IgD-negative memory B cell (primary cell): ENCODE measurements around the gene GPC6. TPM values are rescaled to one million over a fixed set of nuclear protein-coding genes. Genes with fewer than 3 reads are reported as not detected.

ENCODE experiments used
- H3K27ac Mint-ChIP-seq, 3 donors: one replicate each; pipeline ENCODE4 v1.8.0; 2020 to 2022; ENCODE audit warnings: mild to moderate bottlenecking in 3 of 3, mixed read lengths in 3 of 3, moderate library complexity in 1 of 3
- H3K27me3 Mint-ChIP-seq: one replicate; pipeline ENCODE4 v1.8.0; 2021; ENCODE audit warnings: mixed read lengths
- H3K36me3 Mint-ChIP-seq: one replicate; pipeline ENCODE4 v1.8.0; 2020; ENCODE audit warnings: mild to moderate bottlenecking, mixed read lengths
- H3K4me1 Mint-ChIP-seq, 3 donors: one replicate each; pipeline ENCODE4 v1.8.0; 2020 to 2022; ENCODE audit warnings: mixed read lengths in 3 of 3, mild to moderate bottlenecking in 1 of 3
- H3K4me3 Mint-ChIP-seq, 4 donors: one replicate each; pipeline ENCODE4 v1.8.0; 2020 to 2022; ENCODE audit warnings: mild to moderate bottlenecking in 4 of 4, mixed read lengths in 4 of 4, moderate library complexity in 3 of 4
- H3K9me3 Mint-ChIP-seq, 3 donors: one replicate each; pipeline ENCODE4 v1.8.0; 2020 to 2021; ENCODE audit warnings: mixed read lengths in 3 of 3, mild to moderate bottlenecking in 1 of 3
- polyA plus RNA-seq: library from polyadenylated mRNA; unstranded; fragments of 300-500 nt; fragmentation: Illumina TruSeq; gene quantifications from one replicate; pipeline ENCODE4 v1.2.3, GENCODE V29; 2021

The GPC6 gene
- polyA plus RNA-seq, 1 donor from 2014 or later = not detected

DNA sequence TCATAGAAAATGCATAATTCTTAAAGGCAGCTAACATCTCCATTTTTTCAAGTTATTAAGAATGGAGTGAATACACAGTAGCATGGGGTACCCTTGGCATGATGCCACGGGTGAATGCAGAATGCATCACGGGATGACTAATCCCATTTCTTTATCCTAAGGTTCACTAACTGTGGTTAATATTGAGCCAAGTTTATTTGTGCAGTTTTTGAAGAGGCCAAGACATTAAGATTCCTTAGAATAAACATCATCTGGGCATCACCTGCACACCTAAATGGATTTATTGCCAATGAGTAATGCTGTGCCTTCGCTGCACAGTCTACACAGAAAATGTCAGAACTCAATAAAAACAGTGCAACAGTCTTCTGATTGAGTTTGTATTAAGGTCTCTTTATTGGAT lies 333.1 kb downstream of the GPC6 start:
- no peaks in the 10 kb centered on the region for H3K4me1 Mint-ChIP-seq
- H3K27me3 Mint-ChIP-seq = no peaks in the 10 kb centered on the region
- peaks cover 2 to 8% (median 3%) of the 10 kb centered on the region in 3 donors for H3K9me3 Mint-ChIP-seq
- H3K36me3 Mint-ChIP-seq = no peaks in the 10 kb centered on the region
- H3K4me3 Mint-ChIP-seq = no peak overlapping the region
- no peak overlapping the region for H3K27ac Mint-ChIP-seq

- H3K36me3 Mint-ChIP-seq = no peaks in the 10 kb centered on the region
- H3K27ac Mint-ChIP-seq = no peak overlapping the region
- no peaks in the 10 kb centered on the region for H3K27me3 Mint-ChIP-seq
Measured at GRCh38 chr13:93561576-93562225, 335.1 kb downstream of the GPC6 start.

GRCh38 chr13:93562676-93563075 lies 336.1 kb downstream of the GPC6 start:
- no peak overlapping the region for H3K4me3 Mint-ChIP-seq
- no peaks in the 10 kb centered on the region for H3K27me3 Mint-ChIP-seq
- H3K4me1 Mint-ChIP-seq = no peaks in the 10 kb centered on the region
- H3K27ac Mint-ChIP-seq = no peak overlapping the region
- no peaks in the 10 kb centered on the region for H3K36me3 Mint-ChIP-seq
- peaks cover 2 to 6% (median 6%) of the 10 kb centered on the region in 3 donors for H3K9me3 Mint-ChIP-seq

More at GRCh38 chr13:93561576-93562225, 335.1 kb downstream of the GPC6 start:
- H3K4me3 Mint-ChIP-seq = no peak overlapping the region
- H3K4me1 Mint-ChIP-seq = no peaks in the 10 kb centered on the region
- H3K9me3 Mint-ChIP-seq = peaks cover 2 to 6% (median 6%) of the 10 kb centered on the region in 3 donors

- H3K9me3 Mint-ChIP-seq = peaks cover 3 to 5% (median 3%) of the 10 kb centered on the region in 3 donors
- H3K27ac Mint-ChIP-seq = no peak overlapping the region
- no peaks in the 10 kb centered on the region for H3K4me1 Mint-ChIP-seq
- no peaks in the 10 kb centered on the region for H3K36me3 Mint-ChIP-seq
- H3K27me3 Mint-ChIP-seq = no peaks in the 10 kb centered on the region
- H3K4me3 Mint-ChIP-seq = no peak overlapping the region
Measured at GRCh38 chr13:93577105-93577504, 350.5 kb downstream of the GPC6 start.

GRCh38 chr13:93589788-93590187 lies 363.2 kb downstream of the GPC6 start:
- Mint-ChIP-seq H3K27ac (no peak overlapping the region), H3K27me3 (no peaks in the 10 kb centered on the region), H3K9me3 (peaks cover 0 to 2% (median 0%) of the 10 kb centered on the region in 3 donors), H3K4me3 (no peak overlapping the region), H3K4me1 (no peaks in the 10 kb centered on the region), H3K36me3 (no peaks in the 10 kb centered on the region)

DNA sequence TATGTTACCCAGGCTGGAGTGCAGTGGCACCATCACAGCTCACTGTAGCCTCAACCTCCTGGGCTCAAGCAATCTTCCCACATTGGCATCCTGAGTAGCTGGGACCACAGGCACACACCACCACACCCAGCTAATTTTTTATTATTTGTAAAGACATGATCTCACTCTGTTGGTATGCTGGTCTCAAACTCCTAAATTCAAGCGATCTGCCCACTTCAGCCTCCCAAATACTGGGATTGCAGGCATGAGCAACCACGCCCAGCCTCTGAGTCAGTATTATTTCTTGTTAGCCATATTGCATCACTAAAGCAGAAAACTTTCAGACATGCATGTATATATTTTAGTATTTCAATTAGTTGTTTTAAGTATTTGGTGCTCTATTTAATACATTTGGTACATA lies 376.4 kb downstream of the GPC6 start:
- Mint-ChIP-seq H3K27me3 (no peaks in the 10 kb centered on the region), H3K27ac (no peak overlapping the region), H3K4me3 (no peak overlapping the region), H3K4me1 (no peaks in the 10 kb centered on the region), H3K36me3 (no peaks in the 10 kb centered on the region), H3K9me3 (peaks cover 0 to 2% (median 0%) of the 10 kb centered on the region in 3 donors)

DNA sequence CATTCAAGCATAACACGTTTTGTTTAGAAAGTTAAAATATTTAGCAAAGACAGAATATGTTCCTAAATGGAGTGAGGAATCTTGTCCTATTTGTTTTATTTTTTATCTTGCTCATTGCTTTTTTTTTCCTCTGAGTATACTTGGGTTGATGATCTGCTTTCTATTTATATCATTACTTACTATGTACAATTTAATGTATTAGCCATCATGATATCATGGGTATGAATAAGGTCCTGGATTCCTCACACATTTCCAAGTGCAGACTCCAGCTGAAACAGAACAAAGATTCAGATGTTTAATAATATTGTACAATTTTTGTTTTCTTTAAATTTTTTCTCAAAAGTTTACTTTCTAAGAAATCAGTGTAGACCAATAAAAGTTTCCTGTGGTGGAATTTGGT lies 388.2 kb downstream of the GPC6 start:
- H3K27ac Mint-ChIP-seq = no peak overlapping the region
- H3K9me3 Mint-ChIP-seq = peaks cover 0 to 3% (median 0%) of the 10 kb centered on the region in 3 donors
- H3K27me3 Mint-ChIP-seq = no peaks in the 10 kb centered on the region
- no peaks in the 10 kb centered on the region for H3K36me3 Mint-ChIP-seq
- H3K4me3 Mint-ChIP-seq = no peak overlapping the region
- no peaks in the 10 kb centered on the region for H3K4me1 Mint-ChIP-seq

- no peak overlapping the region for H3K27ac Mint-ChIP-seq
- peaks cover 0 to 2% (median 0%) of the 10 kb centered on the region in 3 donors for H3K9me3 Mint-ChIP-seq
- no peaks in the 10 kb centered on the region for H3K4me1 Mint-ChIP-seq
- no peaks in the 10 kb centered on the region for H3K36me3 Mint-ChIP-seq
- H3K4me3 Mint-ChIP-seq = no peak overlapping the region
- no peaks in the 10 kb centered on the region for H3K27me3 Mint-ChIP-seq
Measured at GRCh38 chr13:93620181-93620765, 393.7 kb downstream of the GPC6 start.

DNA sequence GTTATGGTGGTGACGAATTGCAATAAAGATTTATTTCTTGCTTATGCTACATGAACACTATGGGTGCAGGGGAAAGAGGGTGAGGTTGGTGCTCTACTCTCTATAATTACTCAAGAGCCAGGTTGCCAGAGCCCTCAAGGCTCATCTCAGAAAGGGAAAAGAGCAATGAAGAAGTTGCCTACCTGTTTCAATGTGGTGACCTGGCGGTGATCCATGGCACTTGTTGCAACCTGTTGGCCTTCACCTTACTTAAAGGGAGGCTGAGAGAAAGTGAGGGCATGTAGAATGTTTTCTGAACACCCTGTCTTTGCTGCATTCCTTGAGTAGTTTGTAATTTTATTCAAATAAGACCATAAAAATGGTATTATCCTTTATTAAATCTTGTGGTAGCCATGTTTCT lies 394.4 kb downstream of the GPC6 start:
- no peaks in the 10 kb centered on the region for H3K4me1 Mint-ChIP-seq
- H3K27ac Mint-ChIP-seq = no peak overlapping the region
- no peaks in the 10 kb centered on the region for H3K36me3 Mint-ChIP-seq
- H3K4me3 Mint-ChIP-seq = no peak overlapping the region
- H3K9me3 Mint-ChIP-seq = peaks cover 0 to 2% (median 0%) of the 10 kb centered on the region in 3 donors
- H3K27me3 Mint-ChIP-seq = no peaks in the 10 kb centered on the region

DNA sequence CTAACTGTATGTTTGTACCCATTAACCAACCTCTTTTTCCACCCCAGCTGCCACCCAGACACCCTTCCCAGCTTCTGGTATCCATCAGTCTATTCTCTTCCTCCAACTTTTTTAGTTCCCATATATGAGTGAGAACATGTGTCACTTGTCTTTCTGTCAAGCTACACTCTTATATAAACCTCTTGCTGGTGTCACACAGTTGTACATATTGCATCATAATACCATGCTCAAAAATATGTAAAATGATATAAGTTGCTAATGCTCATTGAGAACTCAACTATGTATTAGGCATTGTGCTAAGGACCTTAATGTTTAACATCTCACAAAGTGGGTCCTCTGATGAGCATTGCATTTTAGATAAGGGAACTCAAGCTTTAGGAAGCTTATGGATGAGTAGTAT lies 395.4 kb downstream of the GPC6 start:
- H3K9me3 Mint-ChIP-seq = peaks cover 0 to 2% (median 1%) of the 10 kb centered on the region in 3 donors

GRCh38 chr13:93624311-93624777 lies 397.7 kb downstream of the GPC6 start:
- H3K27ac Mint-ChIP-seq = no peak overlapping the region
- H3K9me3 Mint-ChIP-seq = peaks cover 0 to 2% (median 1%) of the 10 kb centered on the region in 3 donors
- H3K36me3 Mint-ChIP-seq = no peaks in the 10 kb centered on the region
- H3K4me1 Mint-ChIP-seq = no peaks in the 10 kb centered on the region
- H3K27me3 Mint-ChIP-seq = no peaks in the 10 kb centered on the region
- H3K4me3 Mint-ChIP-seq = no peak overlapping the region

More for the DNA sequence above, 395.4 kb downstream of the GPC6 start:
- H3K4me3 Mint-ChIP-seq = no peak overlapping the region
- no peaks in the 10 kb centered on the region for H3K36me3 Mint-ChIP-seq
- no peak overlapping the region for H3K27ac Mint-ChIP-seq
- H3K4me1 Mint-ChIP-seq = no peaks in the 10 kb centered on the region
- no peaks in the 10 kb centered on the region for H3K27me3 Mint-ChIP-seq

DNA sequence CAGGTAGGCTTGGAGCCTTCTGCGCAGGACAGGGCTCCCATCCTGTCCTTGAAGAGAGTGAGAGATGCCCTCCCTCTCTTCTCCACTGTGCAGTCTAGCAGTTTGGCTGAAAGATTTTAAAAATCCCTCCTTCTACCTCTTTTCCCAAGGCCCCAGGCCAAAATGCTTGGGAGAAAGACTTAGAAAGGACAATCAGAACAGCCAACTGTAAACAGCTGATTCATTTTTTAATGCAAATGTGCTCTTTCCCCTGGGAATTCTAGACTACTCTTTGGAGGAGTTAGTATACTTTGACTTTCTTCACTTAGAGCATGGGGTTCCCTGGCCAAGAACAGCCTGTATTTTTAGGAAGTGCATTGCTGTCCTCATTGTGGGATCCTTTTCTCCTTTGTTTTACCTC lies 398.9 kb downstream of the GPC6 start:
- Mint-ChIP-seq H3K27me3 (no peaks in the 10 kb centered on the region), H3K9me3 (peaks cover 0 to 2% (median 1%) of the 10 kb centered on the region in 3 donors), H3K27ac (no peak overlapping the region), H3K4me1 (no peaks in the 10 kb centered on the region), H3K4me3 (no peak overlapping the region), H3K36me3 (no peaks in the 10 kb centered on the region)

DNA sequence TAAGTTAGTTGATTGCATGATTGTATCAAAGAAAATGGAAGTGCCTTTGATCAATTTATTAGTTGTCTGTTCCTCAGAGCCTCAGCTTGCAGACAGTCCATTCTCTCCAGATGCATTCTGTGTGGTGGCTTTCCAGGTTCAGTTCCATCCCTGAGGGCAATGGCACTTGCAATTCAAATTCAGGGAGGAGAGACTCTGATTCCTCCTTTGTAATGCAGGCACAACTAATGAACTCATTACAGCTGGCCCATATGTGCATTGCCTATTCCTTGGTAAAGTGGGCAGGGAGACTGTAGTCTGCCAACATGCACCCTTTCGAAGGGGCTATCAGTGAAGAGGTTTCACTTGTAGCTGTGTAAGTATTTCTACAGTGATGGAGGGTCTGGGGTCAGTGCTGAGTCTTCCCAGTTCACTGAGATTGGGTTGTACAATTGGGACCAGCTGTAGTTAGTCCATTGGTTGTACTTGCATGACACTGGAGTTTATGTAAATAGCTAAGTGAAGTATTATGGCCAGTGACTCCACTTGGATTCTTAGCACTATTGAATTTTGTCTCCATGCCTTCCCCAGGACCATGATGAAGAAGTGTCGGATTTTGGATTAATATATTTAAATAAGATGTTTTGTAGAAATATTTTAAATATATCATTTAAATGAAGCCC lies 401.7 kb downstream of the GPC6 start:
- Mint-ChIP-seq H3K4me3 (no peak overlapping the region), H3K27me3 (no peaks in the 10 kb centered on the region), H3K36me3 (no peaks in the 10 kb centered on the region), H3K27ac (no peak overlapping the region), H3K4me1 (no peaks in the 10 kb centered on the region), H3K9me3 (peaks cover 0 to 2% (median 1%) of the 10 kb centered on the region in 3 donors)

DNA sequence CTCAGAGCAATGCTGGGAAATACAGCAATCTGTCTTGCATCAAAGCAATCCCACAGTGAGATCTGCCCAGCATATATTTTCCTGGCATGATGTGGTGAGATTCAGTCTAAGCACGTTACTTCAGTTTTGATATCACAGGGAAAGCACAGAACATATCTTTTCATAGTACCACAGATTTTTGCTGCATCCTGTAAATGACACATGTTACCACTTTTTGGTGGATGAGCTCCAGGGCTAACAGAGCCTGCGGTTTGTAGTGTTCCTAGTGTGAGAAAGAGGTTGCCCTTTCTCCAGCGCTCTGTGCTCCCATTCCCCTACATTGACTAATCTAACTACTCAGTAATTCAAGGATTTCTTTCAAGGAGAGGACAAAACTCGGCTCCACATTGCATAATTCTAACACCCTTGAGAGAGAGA lies 409.0 kb downstream of the GPC6 start:
- H3K36me3 Mint-ChIP-seq = no peaks in the 10 kb centered on the region
- no peak overlapping the region for H3K27ac Mint-ChIP-seq
- no peaks in the 10 kb centered on the region for H3K27me3 Mint-ChIP-seq
- no peaks in the 10 kb centered on the region for H3K4me1 Mint-ChIP-seq
- peaks cover 2 to 4% (median 2%) of the 10 kb centered on the region in 3 donors for H3K9me3 Mint-ChIP-seq
- H3K4me3 Mint-ChIP-seq = no peak overlapping the region

- H3K9me3 Mint-ChIP-seq = peaks cover 3 to 6% (median 3%) of the 10 kb centered on the region in 3 donors
- H3K27me3 Mint-ChIP-seq = no peaks in the 10 kb centered on the region
- no peak overlapping the region for H3K4me3 Mint-ChIP-seq
- H3K36me3 Mint-ChIP-seq = no peaks in the 10 kb centered on the region
- H3K27ac Mint-ChIP-seq = no peak overlapping the region
- no peaks in the 10 kb centered on the region for H3K4me1 Mint-ChIP-seq
Measured at GRCh38 chr13:93637852-93638251, 411.2 kb downstream of the GPC6 start.
